Breast epithelium (tissue), 4 donors: ENCODE measurements around the gene SEBOX. TPM values are rescaled to one million over a fixed set of nuclear protein-coding genes. Genes with fewer than 3 reads are reported as not detected.

Experiments
- DNase-seq, 2 donors: peaks; one replicate each; pipeline ENCODE4 v3.0.0-alpha.2; 2019; ENCODE audit warnings: low spot score in 2 of 2
- H3K27ac ChIP-seq, 2 donors: fragments of 200-600 bp; sonication (generic) in 1 of 2; one replicate each; pipeline ENCODE4 v1.5.1; 2016 to 2019; ENCODE audit warnings: mild to moderate bottlenecking in 1 of 2
- H3K27me3 ChIP-seq, 2 donors: fragments of 200-600 bp; sonication (generic) in 1 of 2; one replicate each; pipeline versions ENCODE4 v1.5.1 to v1.6.0; 2017 to 2019; ENCODE audit warnings: control low read depth in 1 of 2, mild to moderate bottlenecking in 1 of 2
- H3K36me3 ChIP-seq: fragments of 200-600 bp; one replicate; pipeline ENCODE4 v1.5.1; 2019
- H3K4me1 ChIP-seq, 2 donors: fragments of 200-600 bp; sonication (generic); one replicate each; pipeline ENCODE4 v1.5.1; 2016 to 2019; ENCODE audit warnings: control low read depth in 1 of 2
- H3K4me3 ChIP-seq, 3 donors: fragments of 200-600 bp; sonication (generic); 1 replicate in 2 of 3; 2 replicates in 1 of 3; pipeline ENCODE4 v1.5.1; 2016 to 2019; ENCODE audit warnings: mild to moderate bottlenecking in 3 of 3, moderate library complexity in 2 of 3
- H3K9me3 ChIP-seq, 2 donors: fragments of 200-600 bp; sonication (generic) in 1 of 2; one replicate each; pipeline ENCODE4 v1.5.1; 2016 to 2019; ENCODE audit warnings: control low read depth in 1 of 2
- POLR2A ChIP-seq: fragments of 450-650 bp; IDR thresholded peaks from one replicate; pipeline ENCODE4 v1.6.1; 2016; ENCODE audit warnings: antibody characterized with exemption, mild to moderate bottlenecking, moderate library complexity
- POLR2AphosphoS5 ChIP-seq, 3 donors: sonication (generic); formaldehyde crosslinking; IDR thresholded peaks; one replicate each; pipeline ENCODE4 v1.6.1; 2017; ENCODE audit warnings: antibody characterized with exemption in 3 of 3
- intact Hi-C: fragments of 100-400 bp; cut with DNase I; formaldehyde crosslinking; loops from one replicate; pipeline ENCODE4 v1.15.1; 2023; ENCODE audit warnings: low total_unique reads
- total RNA-seq, 3 donors: library from RNA; depleted of rRNA; stranded (reverse); fragments of >200 nt; gene quantifications; one replicate each; pipeline ENCODE4 v1.1.0, GENCODE V29; 2016
- TF ChIP-seq, protein P1 (sequence below), 3 donors: fragments of 450-650 bp; IDR thresholded peaks; one replicate each; pipeline ENCODE4 v1.5.1; 2016 to 2017; ENCODE audit warnings: antibody characterized with exemption in 3 of 3, mild to moderate bottlenecking in 3 of 3, moderate library complexity in 3 of 3

SEBOX gene
- total RNA-seq, 3 donors from 2014 or later, result not detected

DNA sequence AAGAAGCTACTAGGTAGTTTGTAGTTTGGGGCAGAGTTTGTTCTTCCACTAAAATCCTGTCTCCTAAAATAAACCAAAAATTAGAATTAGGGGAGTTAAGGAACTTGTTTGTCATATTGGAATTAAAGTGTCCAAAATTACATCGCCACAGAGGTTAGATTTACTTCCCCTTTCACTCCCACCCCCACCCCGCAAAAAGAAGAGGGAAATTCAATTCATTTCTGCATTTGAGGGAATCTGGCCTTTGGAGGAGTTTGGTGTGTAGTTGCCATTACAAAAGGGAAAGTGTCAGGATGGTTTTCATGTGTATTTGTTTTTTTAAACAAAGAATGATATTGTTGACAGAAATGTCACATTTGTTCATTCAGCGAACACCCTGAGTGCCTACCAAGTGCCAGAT, 40.2 kb downstream of the SEBOX start:
- DNase-seq, result no peak
- H3K9me3 ChIP-seq, result no peaks in the 10 kb centered on the region
- intact Hi-C loops, result no loop called here
- H3K36me3 ChIP-seq, result peaks cover 5% of the 10 kb centered on the region
- H3K4me3 ChIP-seq, result no peak overlapping the region
- H3K27ac ChIP-seq, result no peak overlapping the region
- no peaks in the 10 kb centered on the region for H3K27me3 ChIP-seq
- TF ChIP-seq POLR2AphosphoS5 (IDR thresholded peaks at IDR 0.05), result no peak
- TF ChIP-seq, protein P1, sequence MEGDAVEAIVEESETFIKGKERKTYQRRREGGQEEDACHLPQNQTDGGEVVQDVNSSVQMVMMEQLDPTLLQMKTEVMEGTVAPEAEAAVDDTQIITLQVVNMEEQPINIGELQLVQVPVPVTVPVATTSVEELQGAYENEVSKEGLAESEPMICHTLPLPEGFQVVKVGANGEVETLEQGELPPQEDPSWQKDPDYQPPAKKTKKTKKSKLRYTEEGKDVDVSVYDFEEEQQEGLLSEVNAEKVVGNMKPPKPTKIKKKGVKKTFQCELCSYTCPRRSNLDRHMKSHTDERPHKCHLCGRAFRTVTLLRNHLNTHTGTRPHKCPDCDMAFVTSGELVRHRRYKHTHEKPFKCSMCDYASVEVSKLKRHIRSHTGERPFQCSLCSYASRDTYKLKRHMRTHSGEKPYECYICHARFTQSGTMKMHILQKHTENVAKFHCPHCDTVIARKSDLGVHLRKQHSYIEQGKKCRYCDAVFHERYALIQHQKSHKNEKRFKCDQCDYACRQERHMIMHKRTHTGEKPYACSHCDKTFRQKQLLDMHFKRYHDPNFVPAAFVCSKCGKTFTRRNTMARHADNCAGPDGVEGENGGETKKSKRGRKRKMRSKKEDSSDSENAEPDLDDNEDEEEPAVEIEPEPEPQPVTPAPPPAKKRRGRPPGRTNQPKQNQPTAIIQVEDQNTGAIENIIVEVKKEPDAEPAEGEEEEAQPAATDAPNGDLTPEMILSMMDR (IDR thresholded peaks at IDR 0.05), result no peak
- TF ChIP-seq POLR2A, result no peak
- no peaks in the 10 kb centered on the region for H3K4me1 ChIP-seq

DNA sequence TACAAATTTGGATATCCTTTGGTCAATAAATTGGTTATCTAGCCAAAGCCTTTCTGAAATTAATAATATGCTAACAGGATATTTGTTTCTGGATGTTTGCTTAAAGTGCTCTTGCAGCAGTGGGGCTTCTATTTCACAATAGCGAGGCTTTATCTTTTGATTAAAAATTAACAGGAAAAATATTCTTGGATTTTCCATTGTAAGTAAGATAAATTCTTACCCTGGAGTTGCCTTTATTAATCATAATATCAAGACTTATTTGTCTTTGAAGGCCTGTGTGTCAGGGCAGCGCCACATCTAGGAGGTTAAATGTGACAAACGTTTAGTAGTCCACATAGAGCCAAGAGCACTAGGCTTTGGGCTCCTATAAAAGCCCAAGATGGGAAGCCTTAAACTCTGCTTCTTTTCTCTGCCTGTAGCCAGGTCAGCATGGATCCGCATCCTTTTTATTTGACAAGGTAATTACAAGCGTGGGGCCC, 40.7 kb downstream of the SEBOX start:
- peaks cover 2% of the 10 kb centered on the region for H3K36me3 ChIP-seq
- no peak overlapping the region for H3K27ac ChIP-seq
- DNase-seq, result no peak
- H3K4me3 ChIP-seq, result no peak overlapping the region
- TF ChIP-seq POLR2A (no peak), POLR2AphosphoS5 (IDR thresholded peaks at IDR 0.05) (no peak)
- TF ChIP-seq, protein P1 (IDR thresholded peaks at IDR 0.05), result no peak
- intact Hi-C loops, result no loop called here
- no peaks in the 10 kb centered on the region for H3K9me3 ChIP-seq
- H3K4me1 ChIP-seq, result no peaks in the 10 kb centered on the region
- no peaks in the 10 kb centered on the region for H3K27me3 ChIP-seq

DNA sequence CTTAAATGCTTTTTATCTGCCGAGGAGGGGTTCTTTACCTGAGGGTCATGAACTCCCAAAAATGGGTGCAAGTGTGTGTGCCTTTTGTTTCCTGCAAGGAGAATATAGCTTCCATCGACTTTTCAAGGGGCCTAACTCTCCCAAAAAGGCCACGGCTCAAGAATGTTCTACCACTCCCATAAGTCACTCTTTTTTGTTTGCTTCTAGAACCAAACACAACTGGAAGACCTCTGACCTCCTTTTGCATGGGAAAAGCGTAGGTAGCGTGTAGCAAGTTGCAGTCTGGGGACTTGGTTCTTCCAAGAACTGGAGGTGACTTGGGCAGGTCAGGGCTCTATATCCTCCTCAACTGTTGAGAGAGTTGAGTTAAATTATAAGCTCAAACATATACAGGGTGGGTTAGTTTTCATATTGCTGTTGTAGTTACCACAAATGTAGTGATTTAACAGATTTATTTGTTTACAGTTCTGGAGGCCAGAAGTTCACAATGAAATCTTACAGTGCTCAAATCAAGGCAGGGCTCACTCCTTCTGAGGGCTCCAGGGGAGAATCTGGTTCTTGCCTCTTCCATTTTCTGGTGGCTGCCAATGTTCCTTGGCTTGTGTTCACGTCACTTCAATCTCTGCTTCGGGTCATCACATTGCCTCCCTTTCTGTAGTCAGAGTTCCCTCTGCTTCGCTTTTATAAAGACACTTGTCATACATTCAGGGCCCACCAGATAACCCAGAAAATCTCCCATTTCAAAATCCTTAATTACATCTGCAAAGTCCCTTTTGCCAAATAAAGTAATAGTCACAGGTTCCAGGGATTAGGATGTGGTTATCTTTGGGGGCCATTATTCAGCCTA, 44.6 kb downstream of the SEBOX start:
- no peaks in the 10 kb centered on the region for H3K4me1 ChIP-seq
- H3K27me3 ChIP-seq, result no peaks in the 10 kb centered on the region
- no peaks in the 10 kb centered on the region for H3K36me3 ChIP-seq
- H3K9me3 ChIP-seq, result no peaks in the 10 kb centered on the region
- TF ChIP-seq, protein P1 (IDR thresholded peaks at IDR 0.05), result no peak
- no peak overlapping the region for H3K27ac ChIP-seq
- intact Hi-C loops, result no loop called here
- no peak overlapping the region for H3K4me3 ChIP-seq
- DNase-seq, result no peak

DNA sequence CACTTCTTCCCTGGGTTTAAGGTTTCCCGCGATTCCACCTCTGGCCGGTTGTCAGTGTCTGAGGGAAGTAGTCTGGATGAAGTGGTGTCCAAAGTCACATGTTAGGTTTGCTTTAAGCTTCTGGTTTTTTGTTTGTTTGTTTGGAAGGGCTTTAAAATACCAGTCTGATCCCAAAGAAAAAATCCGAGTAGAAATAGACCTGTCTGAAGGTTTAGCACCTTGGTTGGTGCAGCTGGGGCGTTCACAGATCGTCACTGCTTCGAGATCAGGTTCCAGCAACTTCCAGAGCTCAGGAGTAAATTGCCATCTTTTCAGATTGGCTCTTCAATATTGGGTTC, 45.4 kb downstream of the SEBOX start:
- H3K9me3 ChIP-seq, result no peaks in the 10 kb centered on the region
- intact Hi-C loops, result no loop called here
- TF ChIP-seq, protein P1 (IDR thresholded peaks at IDR 0.05), result no peak
- no peak for TF ChIP-seq POLR2AphosphoS5 (IDR thresholded peaks at IDR 0.05)
- TF ChIP-seq POLR2A, result no peak
- H3K36me3 ChIP-seq, result no peaks in the 10 kb centered on the region
- H3K27ac ChIP-seq, result peak overlapping the region; percentile 65 to 71
- DNase-seq, result no peak
- H3K4me1 ChIP-seq, result no peaks in the 10 kb centered on the region
- H3K4me3 ChIP-seq, result peak overlapping the region; percentile 54 to 86 (median 69)
- H3K27me3 ChIP-seq, result no peaks in the 10 kb centered on the region

DNA sequence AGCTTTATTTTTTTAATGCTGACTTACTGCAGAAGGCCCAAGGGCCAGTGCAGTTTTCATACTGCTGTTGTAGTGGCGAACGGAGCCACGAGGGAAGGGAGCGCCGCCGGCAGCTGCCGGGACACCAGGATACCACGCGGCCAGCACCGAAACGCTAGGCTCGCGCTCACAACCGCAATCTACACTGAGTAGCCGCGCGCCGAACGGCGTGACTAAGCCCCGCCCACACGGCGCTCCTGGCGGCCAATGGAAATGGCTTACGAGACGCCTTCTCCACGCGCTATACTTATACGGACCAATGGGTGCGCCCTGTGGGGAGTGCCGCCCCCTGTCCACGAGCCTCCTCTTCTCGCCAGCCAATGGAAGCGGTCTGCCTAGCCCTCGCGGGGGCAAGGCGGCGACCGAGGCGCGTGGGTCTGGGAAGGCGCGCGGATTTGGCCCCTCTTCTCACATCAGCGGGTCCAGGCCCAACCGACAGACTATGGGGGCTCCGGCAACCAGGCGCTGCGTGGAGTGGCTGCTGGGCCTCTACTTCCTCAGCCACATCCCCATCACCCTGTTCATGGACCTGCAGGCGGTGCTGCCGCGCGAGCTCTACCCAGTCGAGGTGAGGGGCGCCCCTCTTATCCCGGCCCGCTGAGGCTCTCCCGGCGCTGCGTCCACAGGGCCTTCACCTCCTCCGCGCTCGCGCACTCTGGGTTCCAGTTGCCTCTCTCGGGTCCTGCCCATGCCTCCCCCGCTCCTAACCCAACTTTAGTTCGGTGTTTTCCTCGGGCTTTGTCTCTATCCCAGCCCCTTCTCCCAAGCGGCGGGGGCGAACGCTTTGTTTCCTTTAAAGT, 46.0 kb downstream of the SEBOX start, which contains the start of gene TMEM97:
TSS of gene TMEM97 (plus strand) at position 442 of the 839 bp plus-strand sequence. CDS start at position 482, 40 bp downstream.
- peak; percentile 94 to 96 for DNase-seq
- peak within 1 kb of the TSS; percentile 65 to 71 for H3K27ac ChIP-seq
- H3K4me3 ChIP-seq, result peak within 1 kb of the TSS; percentile 54 to 86 (median 69)
- H3K36me3 ChIP-seq, result no peaks in the 10 kb centered on the region
- no peaks in the 10 kb centered on the region for H3K9me3 ChIP-seq
- intact Hi-C loops, result no loop called here
- no peaks in the 10 kb centered on the region for H3K27me3 ChIP-seq
- no peaks in the 10 kb centered on the region for H3K4me1 ChIP-seq
- TF ChIP-seq POLR2A (no peak), POLR2AphosphoS5 (IDR thresholded peaks at IDR 0.05) (peak in 2 of 3 donors; percentile 39 to 41)
